GM23248 (cell line): ENCODE measurements around the gene SEC31A. TPM values are rescaled to one million over a fixed set of nuclear protein-coding genes. Genes with fewer than 3 reads are reported as not detected.
"Not testable (repeated sequence)": the region's sequence is repeated elsewhere in the genome, so short reads cannot be mapped to it uniquely, and the experiment has no call there.

Source experiments
- DNase-seq: peaks from one replicate; pipeline ENCODE4 v3.0.0-alpha.2; 2015
- H2AFZ ChIP-seq: fragments of 200-600 bp; sonication (generic); 2 replicates; pipeline ENCODE4 v1.6.1; 2016; ENCODE audit warnings: antibody characterized with exemption
- H3F3A ChIP-seq: fragments of 200-600 bp; sonication (generic); 2 replicates; pipeline ENCODE4 v1.6.1; 2016; ENCODE audit warnings: mild to moderate bottlenecking, antibody characterized with exemption, mixed run types; ENCODE audit not compliant: insufficient read depth
- H3K27ac ChIP-seq: fragments of 200-600 bp; sonication (generic); 2 replicates; pipeline ENCODE4 v1.5.1; 2016; ENCODE audit warnings: mild to moderate bottlenecking
- H3K27me3 ChIP-seq: fragments of 200-600 bp; sonication (generic); replicated peaks from 2 replicates; pipeline ENCODE4 v1.6.1; 2016; ENCODE audit warnings: mild to moderate bottlenecking; ENCODE audit not compliant: insufficient read depth
- H3K36me3 ChIP-seq: fragments of 200-600 bp; sonication (generic); 2 replicates; pipeline ENCODE4 v1.6.1; 2016; ENCODE audit warnings: low read depth, mild to moderate bottlenecking
- H3K4me1 ChIP-seq: fragments of 200-600 bp; sonication (generic); 2 replicates; pipeline ENCODE4 v1.6.1; 2016; ENCODE audit warnings: mild to moderate bottlenecking; ENCODE audit not compliant: insufficient read depth
- H3K4me2 ChIP-seq: fragments of 200-600 bp; sonication (generic); one replicate; pipeline ENCODE4 v1.6.1; 2016; ENCODE audit warnings: mild to moderate bottlenecking; ENCODE audit not compliant: unreplicated experiment
- H3K4me3 ChIP-seq: fragments of 200-600 bp; sonication (generic); 2 replicates; pipeline ENCODE4 v1.5.1; 2016; ENCODE audit warnings: mild to moderate bottlenecking
- H3K79me2 ChIP-seq: fragments of 200-600 bp; sonication (generic); 2 replicates; pipeline ENCODE4 v1.6.1; 2016; ENCODE audit warnings: mild to moderate bottlenecking; ENCODE audit not compliant: insufficient read depth
- H3K9ac ChIP-seq: fragments of 200-600 bp; sonication (generic); 2 replicates; pipeline ENCODE4 v1.6.1; 2016; ENCODE audit warnings: mild to moderate bottlenecking
- H3K9me2 ChIP-seq: fragments of 200-600 bp; sonication (generic); 2 replicates; pipeline ENCODE4 v1.6.1; 2016; ENCODE audit warnings: mixed run types, mild to moderate bottlenecking, moderate library complexity; ENCODE audit not compliant: insufficient read depth
- H3K9me3 ChIP-seq: fragments of 200-600 bp; sonication (generic); one replicate; pipeline ENCODE4 v1.6.1; 2017; ENCODE audit warnings: low read depth
- H4K20me1 ChIP-seq: fragments of 200-600 bp; sonication (generic); 2 replicates; pipeline ENCODE4 v1.6.0; 2016; ENCODE audit not compliant: insufficient read depth
- EZH2 ChIP-seq: fragments of 200-600 bp; sonication (generic); IDR thresholded peaks from 2 replicates; pipeline ENCODE4 v1.6.1; 2018; ENCODE audit warnings: antibody characterized with exemption, mild to moderate bottlenecking; ENCODE audit not compliant: insufficient read depth, poor library complexity, severe bottlenecking
- EZH2phosphoT487 ChIP-seq: fragments of 200-600 bp; sonication (generic); IDR thresholded peaks from 2 replicates; pipeline ENCODE4 v1.6.1; 2018; ENCODE audit warnings: antibody characterized with exemption, moderate library complexity, mild to moderate bottlenecking, low read depth; ENCODE audit not compliant: insufficient read depth
- WGBS, 2 experiments: methylation state at CpG; one replicate each; pipeline ENCODE4 v1.1.6; 2015 to 2017; ENCODE audit warnings: low lambda C conversion rate in 2 of 2, low coverage in 1 of 2; ENCODE audit errors: missing lambda C conversion rate in 2 of 2; 5-methylcytosine and 5-hydroxymethylcytosine counted together
- in situ Hi-C: fragments of 300-500 bp; cut with MboI; formaldehyde crosslinking; loops from 2 replicates; pipeline ENCODE4 v1.15.0; 2020
- polyA plus RNA-seq: library from polyadenylated mRNA; unstranded; fragments of >200 nt; fragmentation: Nextera tagmentation; extraction: Ambion mirVana; gene quantifications from 2 replicates; pipeline ENCODE4 v1.2.1, GENCODE V29; 2016
- total RNA-seq: library from RNA; depleted of rRNA; stranded (reverse); fragments of >200 nt; shearing (Covaris generic); gene quantifications from 2 replicates; pipeline ENCODE4 v1.2.3, GENCODE V29; 2014

SEC31A gene
- total and polyA plus RNA-seq, 2 experiments from 2014 or later = 308 to 315 TPM

DNA sequence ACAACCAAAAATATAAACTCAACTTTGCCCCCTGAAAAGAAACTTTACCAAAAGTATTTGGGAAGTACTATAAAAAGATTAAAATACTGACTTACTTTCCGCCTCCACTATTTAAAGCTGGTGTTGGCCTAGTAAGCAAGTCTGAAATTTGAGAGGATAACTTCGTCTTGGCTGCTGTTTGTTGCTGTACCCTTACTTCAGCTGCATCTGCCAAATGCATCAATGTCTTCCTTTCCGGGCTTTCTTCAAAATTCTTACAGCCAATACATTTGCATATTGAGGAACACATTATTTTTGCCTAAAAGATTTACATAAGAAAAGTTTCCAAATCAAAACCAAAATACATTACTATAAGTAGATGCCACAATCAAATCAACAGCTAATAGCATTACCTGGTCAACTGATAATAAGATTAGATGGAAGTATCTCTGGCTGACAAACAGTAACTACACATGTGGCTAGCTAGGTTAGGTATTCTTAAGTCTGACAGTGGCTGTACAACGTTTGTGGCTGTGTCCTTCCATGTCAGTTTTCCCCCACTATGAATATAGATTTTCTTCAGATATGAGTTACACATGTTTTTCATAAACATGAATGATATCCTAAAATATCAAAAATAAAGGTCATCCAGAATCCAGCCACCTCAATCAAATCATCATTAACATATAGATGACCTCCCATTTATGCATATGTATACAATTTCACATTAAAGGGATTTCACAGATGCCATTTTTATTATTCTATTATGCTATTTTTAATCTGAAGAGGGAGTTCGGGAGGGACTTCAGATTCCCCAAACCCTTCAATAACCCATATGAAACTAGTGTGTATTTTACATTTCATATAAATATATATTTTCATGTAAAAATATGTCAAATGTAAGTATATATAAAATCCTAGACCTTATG is 40.1 kb upstream of the SEC31A start:
- no peaks in the 10 kb centered on the region for H3K27me3 ChIP-seq
- in situ Hi-C loops = no loop called here
- no peak overlapping the region for H3K9ac ChIP-seq
- H3K36me3 ChIP-seq = peaks cover 9% of the 10 kb centered on the region
- no peak for DNase-seq
- H3K9me3 ChIP-seq = no peaks in the 10 kb centered on the region
- H4K20me1 ChIP-seq = no peaks in the 10 kb centered on the region
- 94 to 98% methylated on average over 5 of the region's 5 CpGs for WGBS, 2 experiments
- H3K4me1 ChIP-seq = no peaks in the 10 kb centered on the region
- no peaks in the 10 kb centered on the region for H3K9me2 ChIP-seq
- H3K27ac ChIP-seq = no peak overlapping the region
- H3K4me3 ChIP-seq = no peak overlapping the region
- H3F3A ChIP-seq = no peaks in the 10 kb centered on the region
- no peak overlapping the region for H2AFZ ChIP-seq
- no peaks in the 10 kb centered on the region for H3K79me2 ChIP-seq
- no peak for TF ChIP-seq EZH2
- no peak for TF ChIP-seq EZH2phosphoT487
- no peak overlapping the region for H3K4me2 ChIP-seq

DNA sequence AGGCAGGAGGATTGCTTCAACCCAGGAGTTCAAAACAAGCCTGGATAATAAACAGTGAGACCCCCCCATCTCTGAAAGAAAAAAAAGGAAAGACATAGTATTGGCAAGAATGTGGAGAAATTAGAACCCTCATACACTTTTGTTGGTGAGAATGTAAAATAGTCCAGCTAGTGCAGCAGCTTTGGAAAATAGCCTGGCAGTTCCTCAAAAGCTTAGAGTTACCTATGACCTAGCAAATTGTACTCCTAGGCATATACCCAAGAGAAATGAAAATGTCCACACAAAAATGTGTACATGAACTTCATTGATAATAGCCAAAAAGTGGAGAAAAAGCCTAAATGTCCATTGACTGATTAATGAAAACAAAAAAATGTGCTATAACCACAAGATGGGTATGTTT is 30.8 kb upstream of the SEC31A start:
- Histone ChIP-seq H3K4me3 (no peak overlapping the region), H3K79me2 (no peaks in the 10 kb centered on the region), H3K4me2 (no peak overlapping the region), H3K27ac (no peak overlapping the region), H3K9me2 (no peaks in the 10 kb centered on the region), H3K4me1 (no peaks in the 10 kb centered on the region), H4K20me1 (no peaks in the 10 kb centered on the region), H3K9ac (no peak overlapping the region), H3F3A (no peaks in the 10 kb centered on the region; the same call in 1 of the 2 replicates), H3K27me3 (no peaks in the 10 kb centered on the region), H3K36me3 (0 out of 2 replicates have a peak, but pooled peaks cover 7% of the 10 kb centered on the region), H2AFZ (no peak overlapping the region), H3K9me3 (no peaks in the 10 kb centered on the region)
- no peak for DNase-seq
- TF ChIP-seq EZH2phosphoT487 (no peak), EZH2 (no peak)
- in situ Hi-C loops = no loop called here

DNA sequence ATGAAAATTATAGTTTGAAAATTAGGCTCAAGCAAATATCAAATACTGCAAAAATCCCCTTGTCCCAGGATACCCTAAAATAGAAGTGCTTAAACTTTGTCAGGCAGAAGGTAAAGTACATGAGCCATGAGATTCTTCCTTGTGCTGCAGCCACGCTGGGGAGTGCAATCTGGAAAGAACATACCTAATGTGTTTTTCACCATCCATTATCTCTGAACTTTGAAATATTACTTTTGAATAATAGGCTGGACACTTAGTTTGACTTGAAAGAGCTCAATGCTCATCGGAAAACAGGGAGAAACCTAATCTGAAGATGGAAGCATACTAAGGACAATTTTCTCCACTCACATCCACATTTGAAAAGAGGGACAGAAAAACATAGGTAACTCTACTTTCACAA is 28.4 kb upstream of the SEC31A start:
- DNase-seq = no peak
- H3K4me1 ChIP-seq = no peaks in the 10 kb centered on the region
- no peaks in the 10 kb centered on the region; the same call in 1 of the 2 replicates for H3F3A ChIP-seq
- TF ChIP-seq EZH2phosphoT487 (no peak), EZH2 (no peak)
- H4K20me1 ChIP-seq = no peaks in the 10 kb centered on the region
- no peaks in the 10 kb centered on the region for H3K27me3 ChIP-seq
- H3K4me3 ChIP-seq = no peak overlapping the region
- 78 to 80% methylated on average over 2 of the region's 2 CpGs for WGBS, 2 experiments
- no peak overlapping the region for H3K4me2 ChIP-seq
- in situ Hi-C loops = no loop called here
- 0 out of 2 replicates have a peak, but pooled peaks cover 7% of the 10 kb centered on the region for H3K36me3 ChIP-seq
- H3K9ac ChIP-seq = no peak overlapping the region
- no peaks in the 10 kb centered on the region for H3K9me2 ChIP-seq
- H3K9me3 ChIP-seq = no peaks in the 10 kb centered on the region
- H2AFZ ChIP-seq = no peak overlapping the region
- H3K79me2 ChIP-seq = no peaks in the 10 kb centered on the region
- no peak overlapping the region for H3K27ac ChIP-seq

DNA sequence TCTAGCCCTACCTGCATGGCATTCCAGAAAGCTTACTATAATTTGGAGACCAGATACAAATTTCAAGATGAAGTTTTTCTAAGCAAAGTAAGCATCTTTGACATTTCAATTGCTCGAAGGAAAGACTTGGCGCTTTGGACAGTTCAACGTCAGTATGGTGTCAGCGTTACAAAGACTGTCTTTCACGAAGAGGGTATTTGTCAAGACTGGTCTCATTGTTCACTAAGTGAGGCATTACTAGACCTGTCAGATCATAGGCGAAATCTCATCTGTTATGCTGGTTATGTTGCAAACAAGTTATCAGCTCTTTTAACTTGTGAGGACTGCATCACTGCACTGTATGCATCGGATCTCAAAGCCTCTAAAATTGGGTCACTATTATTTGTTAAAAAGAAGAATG is 27.1 kb upstream of the SEC31A start:
- in situ Hi-C loops = no loop called here
- Histone ChIP-seq H3K27me3 (no peaks in the 10 kb centered on the region), H3K36me3 (0 out of 2 replicates have a peak, but pooled peaks cover under 1% of the 10 kb centered on the region), H3K4me3 (no peak overlapping the region), H3K79me2 (no peaks in the 10 kb centered on the region), H3K4me2 (no peak overlapping the region), H3K9me2 (no peaks in the 10 kb centered on the region), H4K20me1 (no peaks in the 10 kb centered on the region), H3K9me3 (no peaks in the 10 kb centered on the region), H2AFZ (no peak overlapping the region), H3K9ac (no peak overlapping the region), H3K27ac (no peak overlapping the region), H3F3A (no peaks in the 10 kb centered on the region; the same call in 1 of the 2 replicates), H3K4me1 (peaks cover 6% of the 10 kb centered on the region; the same call in 1 of the 2 replicates)
- TF ChIP-seq EZH2phosphoT487 (no peak), EZH2 (no peak)
- 81 to 84% methylated on average over 7 of the region's 7 CpGs for WGBS, 2 experiments
- no peak for DNase-seq

DNA sequence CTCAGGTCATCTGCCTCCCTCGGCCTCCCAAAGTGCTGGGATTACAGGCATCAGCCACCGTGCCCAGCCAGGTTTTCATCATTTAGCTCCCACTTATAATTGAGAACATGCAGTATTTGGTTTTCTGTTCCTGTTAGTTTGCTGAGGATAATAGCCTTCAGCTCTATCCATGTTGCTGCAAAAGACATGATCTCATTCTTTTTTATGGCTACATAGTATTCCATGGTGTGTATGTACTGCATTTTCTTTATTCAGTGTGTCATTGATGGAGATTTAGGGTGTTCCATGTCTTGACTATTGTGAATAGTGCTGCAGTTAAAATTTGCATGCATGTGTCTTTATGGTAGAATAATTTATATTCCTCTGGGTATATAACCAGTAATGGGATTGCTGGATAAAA is 23.0 kb upstream of the SEC31A start:
- H3K9ac ChIP-seq, H3K36me3 ChIP-seq, H3K79me2 ChIP-seq, H3K4me2 ChIP-seq, H4K20me1 ChIP-seq, H3K9me2 ChIP-seq, H3K4me3 ChIP-seq, H3F3A ChIP-seq, H3K27me3 ChIP-seq, DNase-seq, H3K27ac ChIP-seq, in situ Hi-C loops, H3K4me1 ChIP-seq, H3K9me3 ChIP-seq, H2AFZ ChIP-seq: not testable (repeated sequence)
- WGBS, 2 experiments = 91 to 100% methylated on average over 2 of the region's 2 CpGs
